Ascending aorta (tissue), 2 donors: ENCODE results near the gene BLZF1. TPM values are rescaled to one million over a fixed set of nuclear protein-coding genes. Genes with fewer than 3 reads are reported as not detected.

Experiments used
- DNase-seq, 2 donors: peaks; one replicate each; pipeline ENCODE4 v3.0.0-alpha.2; 2019; ENCODE audit warnings: low spot score in 2 of 2
- H3K27ac ChIP-seq, 2 donors: fragments of 200-600 bp; sonication (generic); one replicate each; pipeline ENCODE4 v1.5.1; 2016 to 2017; ENCODE audit warnings: mild to moderate bottlenecking in 1 of 2
- H3K27me3 ChIP-seq: fragments of 200-600 bp; sonication (generic); one replicate; pipeline ENCODE4 v1.5.1; 2017
- H3K36me3 ChIP-seq, 2 donors: fragments of 200-600 bp; sonication (generic); one replicate each; pipeline ENCODE4 v1.5.1; 2016
- H3K4me1 ChIP-seq, 2 donors: fragments of 200-600 bp; sonication (generic); one replicate each; pipeline ENCODE4 v1.5.1; 2016 to 2017; ENCODE audit warnings: mild to moderate bottlenecking in 1 of 2
- H3K4me3 ChIP-seq, 2 donors: fragments of 200-600 bp; sonication (generic); one replicate each; pipeline ENCODE4 v1.5.1; 2016 to 2017; ENCODE audit warnings: mild to moderate bottlenecking in 1 of 2
- H3K9me3 ChIP-seq, 2 donors: fragments of 200-600 bp; sonication (generic); one replicate each; pipeline ENCODE4 v1.5.1; 2016
- CTCF ChIP-seq, 3 experiments: fragments of 200-600 bp in 2 of 3; fragments of 450-650 bp in 1 of 3; sonication (generic) in 2 of 3; IDR thresholded peaks; one replicate each; pipeline ENCODE4 v1.5.1; 2016 to 2019; ENCODE audit warnings: antibody characterized with exemption in 3 of 3, mild to moderate bottlenecking in 1 of 3, moderate library complexity in 1 of 3
- intact Hi-C: fragments of 100-400 bp; cut with DNase I; formaldehyde crosslinking; loops from one replicate; pipeline ENCODE4 v1.15.1; 2023
- total RNA-seq: library from RNA; depleted of rRNA; stranded (reverse); fragments of >200 nt; gene quantifications from one replicate; pipeline ENCODE4 v1.1.0, GENCODE V29; 2016

Gene BLZF1
- total RNA-seq, 1 donor from 2014 or later = 8.5 TPM

GRCh38 chr1:169347688-169348382 lies 20.2 kb upstream of the BLZF1 start:
- TF ChIP-seq CTCF (IDR thresholded peaks at IDR 0.05) = no peak
- Histone ChIP-seq H3K27ac (no peak overlapping the region), H3K4me1 (no peaks in the 10 kb centered on the region), H3K36me3 (no peaks in the 10 kb centered on the region), H3K9me3 (no peaks in the 10 kb centered on the region), H3K27me3 (no peaks in the 10 kb centered on the region), H3K4me3 (no peak overlapping the region)
- DNase-seq = no peak
- intact Hi-C loops = loop anchor here (1.0 to 5.0 kb wide), 2 partner anchors 745 to 1006 kb away; no protein-coding TSS in a partner anchor

- peaks cover 0 to 4% of the 10 kb centered on the region in 2 donors for H3K9me3 ChIP-seq
- H3K4me1 ChIP-seq = no peaks in the 10 kb centered on the region
- H3K4me3 ChIP-seq = no peak overlapping the region
- intact Hi-C loops = loop anchor here (1.0 to 5.0 kb wide), 2 partner anchors 745 to 1006 kb away; no protein-coding TSS in a partner anchor
- peak; percentile 49 to 78 (median 65) for TF ChIP-seq CTCF (IDR thresholded peaks at IDR 0.05)
- H3K27me3 ChIP-seq = no peaks in the 10 kb centered on the region
- DNase-seq = no peak
- no peak overlapping the region for H3K27ac ChIP-seq
- no peaks in the 10 kb centered on the region for H3K36me3 ChIP-seq
These were observed 19.5 kb upstream of the BLZF1 start for GRCh38 chr1:169348383-169349036.

- no peak for DNase-seq
These were observed 7.6 kb upstream of the BLZF1 start for GRCh38 chr1:169360415-169360814.

GRCh38 chr1:169361281-169361680 lies 6.7 kb upstream of the BLZF1 start:
- Histone ChIP-seq H3K36me3 (no peaks in the 10 kb centered on the region), H3K4me1 (no peaks in the 10 kb centered on the region), H3K4me3 (no peak overlapping the region), H3K27ac (no peak overlapping the region), H3K9me3 (no peaks in the 10 kb centered on the region), H3K27me3 (no peaks in the 10 kb centered on the region)
- no peak for TF ChIP-seq CTCF (IDR thresholded peaks at IDR 0.05)
- intact Hi-C loops = loop anchor here (10.0 kb wide), 1 partner anchor 434 kb away; the partner anchor contains the start of gene METTL18
- no peak for DNase-seq

More at GRCh38 chr1:169360415-169360814, 7.6 kb upstream of the BLZF1 start:
- Histone ChIP-seq H3K4me1 (no peaks in the 10 kb centered on the region), H3K9me3 (no peaks in the 10 kb centered on the region), H3K4me3 (no peak overlapping the region), H3K27me3 (no peaks in the 10 kb centered on the region), H3K36me3 (no peaks in the 10 kb centered on the region), H3K27ac (no peak overlapping the region)
- TF ChIP-seq CTCF (IDR thresholded peaks at IDR 0.05) = no peak
- intact Hi-C loops = loop anchor here (10.0 kb wide), 1 partner anchor 434 kb away; the partner anchor contains the start of gene METTL18

GRCh38 chr1:169363046-169363730 lies 4.8 kb upstream of the BLZF1 start:
- no peak for TF ChIP-seq CTCF (IDR thresholded peaks at IDR 0.05)
- Histone ChIP-seq H3K4me3 (no peak overlapping the region), H3K4me1 (no peaks in the 10 kb centered on the region), H3K9me3 (no peaks in the 10 kb centered on the region), H3K36me3 (no peaks in the 10 kb centered on the region), H3K27ac (no peak overlapping the region), H3K27me3 (no peaks in the 10 kb centered on the region)
- no peak for DNase-seq
- intact Hi-C loops = loop anchor here (10.0 kb wide), 1 partner anchor 432 kb away; the partner anchor contains the start of gene METTL18
